IMR-90 (cell line): ENCODE data around the gene PLA2G4E. TPM values are rescaled to one million over a fixed set of nuclear protein-coding genes. Genes with fewer than 3 reads are reported as not detected.

ENCODE experiments used
- ATAC-seq: fragments of 200-7000 bp; cut with Tn5 transposase; 2 replicates; pipeline ENCODE4 v1.9.1; 2020; ENCODE audit warnings: low read depth, mild to moderate bottlenecking, moderate library complexity
- BruUV-seq: library from RNA; stranded (reverse); fragments of 400-500 nt; replicated peaks from 2 replicates; lab custom pipeline; 2021; lab: Mats Ljungman, UMichigan
- CTCF ChIA-PET: fragments of 300-600 bp; formaldehyde crosslinking; extraction: SDS; loops from one replicate; lab custom pipeline; 2021; ENCODE audit warnings: antibody characterized with exemption; lab: Yijun Ruan, JAX
- POLR2A ChIA-PET: fragments of 300-600 bp; sonication (Branson Sonifier 250); formaldehyde crosslinking; loops from one replicate; lab custom pipeline; 2022; ENCODE audit warnings: antibody characterized with exemption; ENCODE audit not compliant: unreplicated experiment; lab: Charles Lee
- DNase-seq: peaks from one replicate; pipeline ENCODE4 v3.0.0; 2013
- H2AFZ ChIP-seq: replicated peaks from 2 replicates; pipeline ENCODE3; 2013; ENCODE audit warnings: low read length, mild to moderate bottlenecking; ENCODE audit not compliant: poor library complexity
- H2AK5ac ChIP-seq: 2 replicates; pipeline ENCODE4 v1.6.1; 2013; ENCODE audit warnings: low read depth, low read length, inconsistent platforms
- H2AK9ac ChIP-seq: replicated peaks from 2 replicates; pipeline ENCODE3; 2013; ENCODE audit warnings: mild to moderate bottlenecking, low read depth, low read length, moderate library complexity; ENCODE audit not compliant: poor library complexity
- H2BK120ac ChIP-seq: 2 replicates; pipeline ENCODE4 v1.6.1; 2013; ENCODE audit warnings: low read depth, low read length, inconsistent platforms
- H2BK15ac ChIP-seq: 3 replicates; pipeline ENCODE4 v1.6.1; 2013; ENCODE audit warnings: low read depth, low read length, inconsistent platforms
- H2BK20ac ChIP-seq: 2 replicates; pipeline ENCODE4 v1.6.1; 2013; ENCODE audit warnings: low read depth, mild to moderate bottlenecking, inconsistent platforms, low read length, moderate library complexity
- H2BK5ac ChIP-seq: 2 replicates; pipeline ENCODE4 v1.6.1; 2013; ENCODE audit warnings: mild to moderate bottlenecking, low read depth, low read length, inconsistent platforms; ENCODE audit not compliant: poor library complexity, severe bottlenecking
- H3K14ac ChIP-seq: replicated peaks from 2 replicates; pipeline ENCODE4 v1.6.1; 2013; ENCODE audit warnings: low read depth, low read length, inconsistent platforms
- H3K18ac ChIP-seq: 2 replicates; pipeline ENCODE4 v1.6.1; 2013; ENCODE audit warnings: low read depth, low read length, control low read depth
- H3K23ac ChIP-seq: 2 replicates; pipeline ENCODE4 v1.6.1; 2013; ENCODE audit warnings: low read depth, low read length, inconsistent platforms
- H3K27ac ChIP-seq: 2 replicates; pipeline ENCODE4 v1.5.1; 2013; ENCODE audit warnings: mild to moderate bottlenecking, control low read depth, low read length; ENCODE audit not compliant: insufficient read depth
- H3K27me3 ChIP-seq: 2 replicates; pipeline ENCODE4 v1.6.1; 2013; ENCODE audit warnings: low read length; ENCODE audit not compliant: control insufficient read depth, insufficient read depth
- H3K36me3 ChIP-seq: 2 replicates; pipeline ENCODE4 v1.6.1; 2013; ENCODE audit warnings: low read length, mixed read lengths; ENCODE audit not compliant: control insufficient read depth, insufficient read depth
- H3K4ac ChIP-seq: 2 replicates; pipeline ENCODE4 v1.6.1; 2013; ENCODE audit warnings: low read depth, low read length, inconsistent platforms
- H3K4me1 ChIP-seq: 2 replicates; pipeline ENCODE4 v1.6.1; 2013; ENCODE audit warnings: low read length, mixed read lengths; ENCODE audit not compliant: control insufficient read depth, insufficient read depth
- H3K4me2 ChIP-seq: 2 replicates; pipeline ENCODE4 v1.6.1; 2013; ENCODE audit warnings: low read depth, mild to moderate bottlenecking, control low read depth, low read length, moderate library complexity
- H3K4me3 ChIP-seq: 2 replicates; pipeline ENCODE4 v1.5.1; 2013; ENCODE audit warnings: low read depth, mild to moderate bottlenecking, control low read depth, low read length, moderate library complexity; ENCODE audit not compliant: insufficient read depth
- H3K56ac ChIP-seq: 2 replicates; pipeline ENCODE4 v1.6.1; 2013; ENCODE audit warnings: low read length, inconsistent platforms; ENCODE audit not compliant: insufficient read depth; ENCODE audit errors: extremely low read depth
- H3K79me1 ChIP-seq, 2 experiments: 2 replicates each; pipeline ENCODE4 v1.6.1; 2013; ENCODE audit warnings: low read length in 2 of 2, inconsistent platforms in 1 of 2, low read depth in 1 of 2
- H3K9ac ChIP-seq: 2 replicates; pipeline ENCODE4 v1.6.1; 2013; ENCODE audit warnings: low read depth, low read length, control low read depth
- H3K9me1 ChIP-seq: 2 replicates; pipeline ENCODE4 v1.6.1; 2013; ENCODE audit warnings: low read length, inconsistent platforms; ENCODE audit not compliant: insufficient read depth
- H3K9me3 ChIP-seq: 2 replicates; pipeline ENCODE4 v1.6.1; 2013; ENCODE audit warnings: low read length; ENCODE audit not compliant: control insufficient read depth, insufficient read depth
- H4K20me1 ChIP-seq: 2 replicates; pipeline ENCODE4 v1.6.1; 2013; ENCODE audit warnings: low read length, inconsistent platforms; ENCODE audit not compliant: insufficient read depth
- H4K5ac ChIP-seq: 2 replicates; pipeline ENCODE4 v1.6.1; 2013; ENCODE audit warnings: mild to moderate bottlenecking, low read depth, low read length, control low read depth
- H4K8ac ChIP-seq, 2 experiments: 2 replicates each; pipeline ENCODE4 v1.6.1; 2013; ENCODE audit warnings: low read depth in 2 of 2, low read length in 2 of 2, control low read depth in 1 of 2, inconsistent platforms in 1 of 2
- H4K91ac ChIP-seq: 2 replicates; pipeline ENCODE4 v1.6.1; 2013; ENCODE audit warnings: low read depth, low read length, inconsistent platforms; ENCODE audit not compliant: insufficient read depth
- CHD1 ChIP-seq: IDR thresholded peaks from 2 replicates; pipeline ENCODE4 v1.6.1; 2012; ENCODE audit warnings: low read depth, low read length, improper control_type of control experiment
- CTCF ChIP-seq: conservative IDR thresholded peaks from 2 replicates; pipeline ENCODE4 v1.5.1; 2012; ENCODE audit warnings: mild to moderate bottlenecking, low read depth, low read length, improper control_type of control experiment
- FOS ChIP-seq: fragments of 150-350 bp; IDR thresholded peaks from 2 replicates; pipeline ENCODE4 v1.6.1; 2016; ENCODE audit warnings: low read depth, low read length
- MAFK ChIP-seq: IDR thresholded peaks from 2 replicates; pipeline ENCODE4 v1.6.1; 2012; ENCODE audit warnings: low read depth, low read length, improper control_type of control experiment
- MAZ ChIP-seq: IDR thresholded peaks from 2 replicates; pipeline ENCODE4 v1.6.1; 2012; ENCODE audit warnings: low read depth, mild to moderate bottlenecking, low read length, improper control_type of control experiment, moderate library complexity, borderline replicate concordance
- POLR2A ChIP-seq: IDR thresholded peaks from 2 replicates; pipeline ENCODE4 v1.6.1; 2012; ENCODE audit warnings: mild to moderate bottlenecking, low read depth, low read length
- RAD21 ChIP-seq: IDR thresholded peaks from 2 replicates; pipeline ENCODE4 v1.6.1; 2012; ENCODE audit warnings: low read length, improper control_type of control experiment
- RFX5 ChIP-seq: IDR thresholded peaks from 2 replicates; pipeline ENCODE4 v1.8.0; 2012; ENCODE audit warnings: low read depth, mild to moderate bottlenecking, low read length, moderate library complexity
- USF2 ChIP-seq: fragments of 150-350 bp; IDR thresholded peaks from 2 replicates; pipeline ENCODE4 v1.6.1; 2017; ENCODE audit warnings: mild to moderate bottlenecking, antibody characterized with exemption, low read length, low read depth
- WGBS, 2 experiments: methylation state at CpG; one replicate each; pipeline versions ENCODE4 v1.1.5 to v1.1.7; 2013; ENCODE audit warnings: missing lambda C conversion rate in 2 of 2; ENCODE audit not compliant: insufficient read length in 1 of 2; ENCODE audit errors: extremely low coverage in 2 of 2; 5-methylcytosine and 5-hydroxymethylcytosine counted together
- dilution Hi-C: fragments of 300-500 bp; cut with HindIII; formaldehyde crosslinking; loops from one replicate; pipeline ENCODE4 v1.14.3; 2018; ENCODE audit warnings: low sequenced_read_pairs; ENCODE audit not compliant: unreplicated experiment
- in situ Hi-C: fragments of 300-500 bp; cut with MboI; formaldehyde crosslinking; loops from 3 replicates; pipeline ENCODE4 v1.14.3; 2019; ENCODE audit warnings: low sequenced_read_pairs, inconsistent platforms, mixed read lengths
- intact Hi-C: fragments of 100-400 bp; cut with micrococcal nuclease; formaldehyde crosslinking; loops from 2 replicates; pipeline ENCODE4 v1.10.0; 2022
- polyA plus RNA-seq, 3 experiments: library from polyadenylated mRNA; depleted of rRNA; stranded (reverse); fragments of >200 nt; gene quantifications; 2 replicates each; pipeline ENCODE4 v1.2.3, GENCODE V29; 2012; ENCODE audit warnings: low replicate concordance in 1 of 3
- total RNA-seq: library from RNA; depleted of rRNA; stranded (reverse); fragments of >200 nt; gene quantifications from 2 replicates; pipeline ENCODE4 v1.2.3, GENCODE V29; 2012

Gene PLA2G4E
- total and polyA plus RNA-seq, 2 of the 4 experiments (the other 2 are of a cell fraction) = not detected

GRCh38 chr15:42001236-42001635 is 19.6 kb downstream of the PLA2G4E start:
- CTCF ChIA-PET = no interaction called here
- no peak for DNase-seq

More at GRCh38 chr15:42001236-42001635, 19.6 kb downstream of the PLA2G4E start:
- H3K79me1 ChIP-seq = no peaks in the 10 kb centered on the region
- no peaks in the 10 kb centered on the region for H4K20me1 ChIP-seq
- H3K9me1 ChIP-seq = no peaks in the 10 kb centered on the region
- H3K9me3 ChIP-seq = no peaks in the 10 kb centered on the region
- no peak overlapping the region for H3K14ac ChIP-seq
- H3K4me2 ChIP-seq = no peak overlapping the region
- WGBS, 2 experiments = 8% methylated on average over 2 of the region's 4 CpGs; no CpG with 5 or more reads in 1 of the 2 experiments
- BruUV-seq = no TSS peak
- no peak overlapping the region for H3K4ac ChIP-seq
- POLR2A ChIA-PET = no interaction called here
- H2AFZ ChIP-seq = no peak overlapping the region
- no peak overlapping the region for H2AK5ac ChIP-seq
- no peak overlapping the region for H3K56ac ChIP-seq
- no peak for ATAC-seq
- H3K23ac ChIP-seq = no peak overlapping the region
- no peak overlapping the region for H3K4me3 ChIP-seq
- dilution Hi-C loops (no loop called here), intact Hi-C loops (no loop called here), in situ Hi-C loops (no loop called here)
- no peak overlapping the region for H2BK20ac ChIP-seq
- H3K27ac ChIP-seq = no peak overlapping the region
- H4K8ac ChIP-seq = no peak overlapping the region
- H2AK9ac ChIP-seq = peak overlapping the region; percentile 15
- H4K91ac ChIP-seq = no peak overlapping the region
- no peak overlapping the region for H4K5ac ChIP-seq
- no peaks in the 10 kb centered on the region for H3K36me3 ChIP-seq
- no peak overlapping the region for H3K9ac ChIP-seq
- peaks cover 77% of the 10 kb centered on the region for H3K27me3 ChIP-seq
- no peaks in the 10 kb centered on the region for H3K4me1 ChIP-seq
- H2BK15ac ChIP-seq = no peak overlapping the region
- TF ChIP-seq FOS = no peak
- no peak for TF ChIP-seq MAFK
- no peak for TF ChIP-seq POLR2A
- TF ChIP-seq CTCF = no peak
- TF ChIP-seq CHD1 = no peak
- no peak for TF ChIP-seq MAZ
- no peak for TF ChIP-seq USF2
- TF ChIP-seq RAD21 = no peak
- TF ChIP-seq RFX5 = no peak
- no peak overlapping the region for H2BK5ac ChIP-seq
- no peak overlapping the region for H2BK120ac ChIP-seq
- H3K18ac ChIP-seq = no peak overlapping the region
